Colonic mucosa (tissue), 4 donors: ENCODE measurements around the gene ALDH1L1. TPM values are rescaled to one million over a fixed set of nuclear protein-coding genes. Genes with fewer than 3 reads are reported as not detected.

Experiments used
- DNase-seq: peaks from one replicate; pipeline ENCODE4 v3.0.0-alpha.2; 2020
- H3K27ac ChIP-seq: fragments of 200-600 bp; one replicate; pipeline ENCODE4 v1.8.0; 2021
- H3K27me3 ChIP-seq: fragments of 200-600 bp; one replicate; pipeline ENCODE4 v1.8.0; 2021
- H3K36me3 ChIP-seq: fragments of 200-600 bp; one replicate; pipeline ENCODE4 v1.8.0; 2021
- H3K4me1 ChIP-seq: fragments of 200-600 bp; one replicate; pipeline ENCODE4 v1.8.0; 2021; ENCODE audit warnings: mild to moderate bottlenecking
- H3K4me3 ChIP-seq: fragments of 200-600 bp; one replicate; pipeline ENCODE4 v1.8.0; 2021
- H3K9ac ChIP-seq, 2 donors: one replicate each; pipeline ENCODE4 v1.7.0; 2013; ENCODE audit warnings: control low read depth in 2 of 2, low read depth in 2 of 2, low read length in 2 of 2
- H3K9me3 ChIP-seq: fragments of 200-600 bp; one replicate; pipeline ENCODE4 v1.8.0; 2021
- intact Hi-C: fragments of 100-400 bp; cut with DNase I; formaldehyde crosslinking; loops from one replicate; pipeline ENCODE4 v1.14.1; 2022
- total RNA-seq, 2 donors: library from RNA; stranded (reverse); fragmentation: NEBNext Ultra II Directional in 1 of 2; extraction: Animal tissue kit (Norgen Biotek cat#: 25700) in 1 of 2; gene quantifications; one replicate each; pipeline ENCODE4 v1.2.1, GENCODE V29; 2021
- TF ChIP-seq, protein P1 (sequence below): fragments of 200-600 bp; IDR thresholded peaks from one replicate; pipeline ENCODE4 v1.8.0; 2022; ENCODE audit warnings: antibody characterized with exemption, mild to moderate bottlenecking
- donor health status: healthy.
- donor health status: DM: no; HTN: no; CAD: no.
- donor health status: DM: no; HTN: no; CAD: no.

ALDH1L1 gene
- total RNA-seq, 2 donors from 2014 or later = 15.3 to 25.6 TPM

DNA sequence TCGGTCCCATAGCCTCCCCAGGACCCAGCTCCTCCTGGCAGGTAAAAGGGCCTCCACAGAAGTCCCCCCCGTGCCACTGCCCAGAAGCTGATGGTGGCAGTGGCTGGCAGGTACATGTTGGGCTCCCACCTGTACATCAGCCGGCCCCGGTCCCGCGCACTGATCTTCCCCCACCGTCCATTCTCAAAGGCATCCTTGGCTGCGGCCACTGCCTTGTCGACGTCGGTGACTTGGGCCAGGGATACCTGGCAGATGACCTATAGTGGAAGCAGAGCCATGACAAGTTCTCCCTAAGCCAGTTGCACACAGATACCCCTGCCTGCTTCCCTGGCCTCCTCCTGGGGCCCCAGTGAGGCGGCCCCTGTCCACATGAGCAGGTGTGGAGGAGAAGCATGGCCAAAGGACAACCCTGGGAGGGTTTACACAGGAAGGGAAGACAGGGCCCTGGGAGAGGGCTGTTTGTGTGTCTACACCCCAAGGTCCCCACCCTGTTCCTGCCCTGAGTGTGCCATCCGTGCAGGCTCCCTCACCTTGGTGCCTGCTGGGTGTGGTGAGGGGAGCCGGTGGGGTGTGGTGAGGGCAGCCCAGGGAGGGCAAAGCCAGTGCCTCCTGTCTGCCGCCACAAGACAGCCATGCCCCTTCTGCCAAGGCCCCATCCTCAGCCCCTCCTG is 44.8 kb downstream of the ALDH1L1 start:
- DNase-seq = peak; percentile 15
- TF ChIP-seq, protein P1, sequence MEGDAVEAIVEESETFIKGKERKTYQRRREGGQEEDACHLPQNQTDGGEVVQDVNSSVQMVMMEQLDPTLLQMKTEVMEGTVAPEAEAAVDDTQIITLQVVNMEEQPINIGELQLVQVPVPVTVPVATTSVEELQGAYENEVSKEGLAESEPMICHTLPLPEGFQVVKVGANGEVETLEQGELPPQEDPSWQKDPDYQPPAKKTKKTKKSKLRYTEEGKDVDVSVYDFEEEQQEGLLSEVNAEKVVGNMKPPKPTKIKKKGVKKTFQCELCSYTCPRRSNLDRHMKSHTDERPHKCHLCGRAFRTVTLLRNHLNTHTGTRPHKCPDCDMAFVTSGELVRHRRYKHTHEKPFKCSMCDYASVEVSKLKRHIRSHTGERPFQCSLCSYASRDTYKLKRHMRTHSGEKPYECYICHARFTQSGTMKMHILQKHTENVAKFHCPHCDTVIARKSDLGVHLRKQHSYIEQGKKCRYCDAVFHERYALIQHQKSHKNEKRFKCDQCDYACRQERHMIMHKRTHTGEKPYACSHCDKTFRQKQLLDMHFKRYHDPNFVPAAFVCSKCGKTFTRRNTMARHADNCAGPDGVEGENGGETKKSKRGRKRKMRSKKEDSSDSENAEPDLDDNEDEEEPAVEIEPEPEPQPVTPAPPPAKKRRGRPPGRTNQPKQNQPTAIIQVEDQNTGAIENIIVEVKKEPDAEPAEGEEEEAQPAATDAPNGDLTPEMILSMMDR = no peak
- intact Hi-C loops = loop anchor here (2.0 to 10.0 kb wide), 3 partner anchors 63 to 253 kb away; no protein-coding TSS in a partner anchor

DNA sequence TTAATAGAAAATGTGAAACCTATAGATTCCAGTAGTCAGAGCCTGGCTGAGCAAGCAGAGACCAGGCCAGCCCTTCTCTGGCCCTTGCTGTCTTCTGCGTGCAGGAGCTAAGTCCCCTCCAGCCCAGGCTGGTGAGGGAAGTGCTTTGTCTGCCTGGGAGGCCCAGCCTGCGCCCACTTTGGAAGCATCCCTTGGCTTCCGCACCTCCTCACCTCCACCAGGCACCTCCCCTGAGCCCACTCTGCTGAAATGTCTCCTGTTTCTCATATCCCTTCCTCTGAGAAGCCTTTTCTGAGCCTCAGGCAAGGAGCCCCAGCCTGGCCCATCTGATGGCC is 45.3 kb downstream of the ALDH1L1 start:
- TF ChIP-seq, protein P1 = no peak
- no peak overlapping the region for H3K9ac ChIP-seq
- no peaks in the 10 kb centered on the region for H3K36me3 ChIP-seq
- H3K27me3 ChIP-seq = no peaks in the 10 kb centered on the region
- DNase-seq = peak; percentile 13
- no peaks in the 10 kb centered on the region for H3K9me3 ChIP-seq
- intact Hi-C loops = loop anchor here (2.0 to 10.0 kb wide), 3 partner anchors 64 to 254 kb away; no protein-coding TSS in a partner anchor
- no peaks in the 10 kb centered on the region for H3K4me1 ChIP-seq
- H3K27ac ChIP-seq = no peak overlapping the region
- no peak overlapping the region for H3K4me3 ChIP-seq

More for the DNA sequence above, 44.8 kb downstream of the ALDH1L1 start:
- Histone ChIP-seq H3K4me1 (no peaks in the 10 kb centered on the region), H3K36me3 (no peaks in the 10 kb centered on the region), H3K9ac (no peak overlapping the region), H3K27ac (no peak overlapping the region), H3K4me3 (no peak overlapping the region), H3K9me3 (no peaks in the 10 kb centered on the region), H3K27me3 (no peaks in the 10 kb centered on the region)

DNA sequence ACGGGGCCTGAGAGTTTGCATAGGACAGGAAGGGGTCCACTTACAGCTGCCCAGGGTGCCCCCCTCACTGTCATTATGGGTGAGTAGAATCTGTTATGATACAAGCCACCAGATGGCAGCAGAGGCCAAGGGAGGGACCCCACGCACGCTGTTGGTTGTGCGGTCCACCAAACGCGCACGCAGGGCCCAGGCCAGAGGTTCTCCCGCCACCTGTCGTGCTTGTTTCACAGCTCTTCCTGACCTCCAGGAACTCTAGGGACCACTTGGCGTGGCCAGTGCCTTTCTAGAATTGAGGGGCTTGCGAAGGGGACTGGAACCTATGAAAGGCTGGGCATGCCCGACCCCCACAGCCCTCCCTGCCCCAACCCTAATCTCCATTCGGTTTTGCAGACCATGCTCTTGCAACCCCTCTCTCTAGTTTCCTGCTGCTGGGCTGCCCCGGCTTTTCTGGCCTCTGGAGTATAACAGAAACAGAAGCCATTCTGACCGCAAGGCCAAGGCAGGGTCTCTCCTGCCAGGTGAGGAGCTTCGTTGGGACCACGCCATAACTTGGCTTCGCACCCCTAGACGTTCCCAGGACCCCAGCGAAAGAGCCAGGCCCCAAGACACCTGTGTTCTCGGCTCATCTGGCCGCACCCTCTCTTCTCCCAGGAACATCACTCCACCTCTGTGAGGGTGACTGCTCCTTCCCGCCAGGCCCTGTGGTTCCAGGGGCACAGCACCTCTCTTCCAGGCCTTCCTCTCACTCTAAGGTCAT is 46.0 kb downstream of the ALDH1L1 start:
- H3K4me1 ChIP-seq = no peaks in the 10 kb centered on the region
- H3K36me3 ChIP-seq = no peaks in the 10 kb centered on the region
- H3K9me3 ChIP-seq = no peaks in the 10 kb centered on the region
- H3K9ac ChIP-seq = no peak overlapping the region
- H3K27ac ChIP-seq = no peak overlapping the region
- no peaks in the 10 kb centered on the region for H3K27me3 ChIP-seq
- intact Hi-C loops = loop anchor here (2.0 to 10.0 kb wide), 3 partner anchors 64 to 254 kb away; no protein-coding TSS in a partner anchor
- TF ChIP-seq, protein P1 = peak; percentile 74
- H3K4me3 ChIP-seq = no peak overlapping the region
- DNase-seq = peak; percentile 65

GRCh38 chr3:126133606-126134005 is 46.8 kb downstream of the ALDH1L1 start:
- TF ChIP-seq, protein P1 = no peak
- no peak overlapping the region for H3K27ac ChIP-seq
- intact Hi-C loops = loop anchor here (2.0 to 10.0 kb wide), 3 partner anchors 65 to 255 kb away; no protein-coding TSS in a partner anchor
- no peak overlapping the region for H3K9ac ChIP-seq
- DNase-seq = peak; percentile 14
- H3K9me3 ChIP-seq = no peaks in the 10 kb centered on the region
- H3K27me3 ChIP-seq = no peaks in the 10 kb centered on the region
- no peaks in the 10 kb centered on the region for H3K36me3 ChIP-seq
- H3K4me1 ChIP-seq = no peaks in the 10 kb centered on the region
- H3K4me3 ChIP-seq = no peak overlapping the region

- TF ChIP-seq, protein P1 = no peak
- Histone ChIP-seq H3K27ac (no peak overlapping the region), H3K9ac (no peak overlapping the region), H3K4me3 (no peak overlapping the region), H3K27me3 (no peaks in the 10 kb centered on the region), H3K9me3 (no peaks in the 10 kb centered on the region), H3K4me1 (no peaks in the 10 kb centered on the region), H3K36me3 (no peaks in the 10 kb centered on the region)
- DNase-seq = peak; percentile 9
- intact Hi-C loops = loop anchor here (10.0 kb wide), 1 partner anchor 112 kb away; no protein-coding TSS in a partner anchor
Measured at GRCh38 chr3:126132751-126133511, 47.5 kb downstream of the ALDH1L1 start.
